Endothelial cell of umbilical vein (primary cell): ENCODE measurements around the gene EIF5AL1.

Source experiments
- CTCF ChIP-seq, 2 donors: IDR thresholded peaks; 1 replicate in 1 of 2; 2 replicates in 1 of 2; pipeline ENCODE4 v1.5.1; 2011; ENCODE audit warnings: low read length in 2 of 2, mild to moderate bottlenecking in 2 of 2, moderate library complexity in 2 of 2, control low read depth in 1 of 2, inconsistent platforms in 1 of 2, low read depth in 1 of 2; ENCODE audit not compliant: insufficient read depth in 1 of 2; ENCODE audit errors: extremely low read depth in 1 of 2
- EZH2 ChIP-seq: IDR thresholded peaks from 2 replicates; pipeline ENCODE4 v1.6.1; 2012; ENCODE audit warnings: borderline replicate concordance, low read depth, mild to moderate bottlenecking, moderate library complexity, low read length, inconsistent platforms; ENCODE audit not compliant: severe bottlenecking
- FOS ChIP-seq: IDR thresholded peaks from 2 replicates; pipeline ENCODE4 v1.6.1; 2011; ENCODE audit warnings: mild to moderate bottlenecking, low read length, moderate library complexity, borderline replicate concordance; ENCODE audit not compliant: insufficient read depth
- JUN ChIP-seq: IDR thresholded peaks from 2 replicates; pipeline ENCODE4 v1.6.1; 2011; ENCODE audit warnings: borderline replicate concordance, low read depth; ENCODE audit not compliant: insufficient read length, insufficient read depth
- MAX ChIP-seq: IDR thresholded peaks from 2 replicates; pipeline ENCODE4 v1.6.1; 2011; ENCODE audit not compliant: insufficient read depth, insufficient read length
- POLR2A ChIP-seq: IDR thresholded peaks from 2 replicates; pipeline ENCODE4 v1.6.1; 2012; ENCODE audit warnings: low read depth, mild to moderate bottlenecking, control low read depth, low read length
- POLR2AphosphoS5 ChIP-seq: IDR thresholded peaks from 2 replicates; pipeline ENCODE4 v1.6.1; 2012; ENCODE audit warnings: low read depth, mild to moderate bottlenecking, control low read depth, low read length, moderate library complexity; ENCODE audit not compliant: insufficient read depth

- TF ChIP-seq CTCF (IDR thresholded peaks at IDR 0.05; ENCODE audit: extremely low read depth in 1 of 2, insufficient read depth in 1 of 2, low read depth in 1 of 2, low read length in 2 of 2) (no peak), POLR2A (no peak), POLR2AphosphoS5 (no peak), EZH2 (no peak), MAX (no peak), JUN (no peak), FOS (no peak)
Observed at GRCh38 chr10:79491143-79491835, 21.0 kb upstream of the EIF5AL1 start.
